ENCODE measurements around the gene INPP4B.
A peak's percentile ranks its signal among the peaks of the same experiment; 100 is the strongest.

INPP4B gene

GRCh38 chr4:142169216-142169615 is 676.9 kb downstream of the INPP4B start:
- DNase-seq: no peak

DNA sequence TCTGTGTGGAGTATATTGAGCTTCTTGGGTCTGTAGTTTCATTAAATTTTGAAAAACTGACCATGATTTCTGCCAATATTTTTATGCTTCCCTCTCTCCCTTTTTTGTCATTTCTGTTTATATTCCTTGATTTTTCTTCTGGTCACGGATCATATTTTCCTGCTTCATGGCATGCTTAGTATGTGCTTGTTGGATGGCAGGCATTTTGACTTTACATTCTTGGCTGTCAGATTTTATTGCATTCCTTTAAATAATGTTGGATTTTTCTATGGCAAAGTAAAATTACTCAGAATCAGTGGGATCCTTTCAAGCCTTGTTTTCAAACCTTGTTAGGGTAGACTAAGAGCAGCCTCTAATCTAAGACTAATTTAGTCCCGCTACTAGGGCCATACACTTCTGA is 677.9 kb downstream of the INPP4B start:
- no peak for DNase-seq

DNA sequence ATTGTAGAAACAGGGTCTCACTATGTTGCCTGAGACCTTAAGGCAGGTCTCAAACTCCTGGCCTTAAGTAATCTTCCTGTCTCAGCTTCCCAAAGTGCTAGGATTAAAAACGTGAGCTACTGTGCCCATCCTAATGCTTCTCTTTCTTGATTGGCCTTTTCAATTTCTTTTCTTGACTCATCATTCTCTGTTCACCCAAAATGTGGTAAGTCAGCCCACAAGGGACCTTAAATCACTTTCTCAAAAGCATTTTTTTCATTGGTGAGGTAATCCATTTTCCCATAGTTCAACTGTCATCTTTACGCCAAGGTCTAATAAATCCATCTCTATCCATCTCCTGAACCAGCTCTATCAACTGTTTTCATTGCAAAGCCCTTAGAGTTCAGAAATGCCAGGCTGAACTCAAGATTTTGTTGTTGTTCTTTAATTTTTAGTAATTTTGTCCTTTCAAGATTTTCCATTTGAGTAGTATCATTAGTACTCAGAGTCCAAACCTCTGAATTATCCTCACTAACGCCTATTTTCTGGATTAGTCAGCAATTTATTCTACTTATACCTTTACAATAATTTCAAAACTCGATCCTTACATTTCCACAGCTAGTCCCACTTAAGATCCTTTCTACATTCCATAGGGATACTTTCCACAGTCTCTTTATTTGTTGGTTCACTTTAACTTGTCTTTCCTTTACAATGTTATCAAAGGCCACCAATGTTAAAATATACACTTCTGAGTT is 681.2 kb downstream of the INPP4B start:
- no peak for DNase-seq

- DNase-seq: no peak
Observed at GRCh38 chr4:142161086-142161485, 685.0 kb downstream of the INPP4B start.

GRCh38 chr4:142160509-142160908 is 685.6 kb downstream of the INPP4B start:
- no peak for DNase-seq

DNA sequence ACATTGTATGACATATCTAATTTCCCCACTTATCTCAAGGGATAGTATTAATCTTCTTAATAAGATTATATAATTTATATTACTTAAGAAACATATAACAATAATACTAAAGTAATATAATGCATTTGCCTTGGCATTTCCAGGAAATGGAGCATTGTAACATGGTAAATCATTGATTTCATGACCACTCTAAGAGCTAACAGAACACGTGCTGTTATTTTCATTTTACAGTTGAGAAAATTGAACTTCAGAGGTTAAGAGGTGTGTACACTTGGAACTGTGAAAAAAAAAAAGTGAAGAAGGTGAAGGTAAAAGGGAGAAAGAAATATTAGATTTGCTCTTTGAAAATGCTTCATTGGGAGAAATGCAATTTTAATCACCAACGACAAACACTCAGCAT is 687.1 kb downstream of the INPP4B start:
- no peak for DNase-seq

DNA sequence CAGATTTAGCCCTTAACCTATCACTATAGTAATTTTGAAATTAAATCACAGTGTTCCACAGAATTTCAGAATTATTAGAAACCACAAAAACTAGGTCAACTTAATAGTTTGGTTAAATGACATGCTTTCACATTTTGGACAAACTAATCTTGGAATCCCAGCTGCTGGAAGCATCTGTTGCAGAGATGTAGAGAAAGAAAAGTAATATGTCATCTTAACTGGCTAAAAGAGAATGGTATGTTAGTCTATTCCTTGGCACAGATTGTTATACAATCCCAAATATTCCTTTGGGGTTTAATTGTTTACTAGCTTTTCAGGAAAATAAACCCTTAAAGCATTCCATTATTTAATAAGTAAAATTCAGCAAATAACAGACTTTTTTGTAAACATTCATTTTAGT is 689.8 kb downstream of the INPP4B start:
- DNase-seq: no peak

DNA sequence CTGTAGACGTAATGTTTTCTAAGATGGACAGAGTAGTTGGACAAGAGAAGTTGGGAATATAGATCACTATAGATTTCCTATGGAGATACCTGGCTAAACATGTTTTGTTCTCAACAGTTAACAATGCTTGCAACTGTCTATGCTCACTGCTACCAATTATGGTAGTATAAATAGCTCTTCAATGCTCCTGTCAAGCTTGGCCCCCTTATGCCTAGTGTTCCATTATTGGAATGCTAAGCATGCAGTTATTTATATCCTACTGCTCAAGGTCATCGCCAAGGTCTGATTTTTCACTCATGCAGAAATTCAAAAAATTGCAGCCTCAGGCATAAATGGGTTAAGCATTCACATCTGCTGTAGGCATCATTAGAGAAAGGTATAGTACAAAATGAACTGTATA is 690.8 kb downstream of the INPP4B start:
- no peak for DNase-seq

- DNase-seq: no peak
Observed at GRCh38 chr4:142150483-142150882, 695.6 kb downstream of the INPP4B start.

DNA sequence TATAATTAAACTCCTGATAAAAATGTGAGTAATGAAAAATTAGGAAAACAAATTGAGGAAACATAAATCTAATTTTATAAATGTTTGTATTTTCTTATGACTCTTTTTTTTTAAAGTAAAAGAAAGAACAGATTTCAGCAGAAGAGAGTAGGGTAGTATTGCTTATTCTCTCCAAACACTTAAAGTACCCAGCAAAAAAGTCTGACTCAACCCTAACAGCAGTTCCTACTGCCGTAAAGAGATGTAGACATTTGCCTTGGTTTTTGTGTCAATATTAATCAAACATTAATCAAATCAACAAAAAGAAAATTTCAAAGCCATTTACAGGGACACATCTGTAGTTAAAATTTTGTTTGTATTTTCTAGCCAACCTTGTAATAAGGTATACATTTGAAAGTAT is 701.3 kb downstream of the INPP4B start:
- DNase-seq: no peak

- no peak for DNase-seq
Observed at GRCh38 chr4:142142366-142143054, 703.6 kb downstream of the INPP4B start.

DNA sequence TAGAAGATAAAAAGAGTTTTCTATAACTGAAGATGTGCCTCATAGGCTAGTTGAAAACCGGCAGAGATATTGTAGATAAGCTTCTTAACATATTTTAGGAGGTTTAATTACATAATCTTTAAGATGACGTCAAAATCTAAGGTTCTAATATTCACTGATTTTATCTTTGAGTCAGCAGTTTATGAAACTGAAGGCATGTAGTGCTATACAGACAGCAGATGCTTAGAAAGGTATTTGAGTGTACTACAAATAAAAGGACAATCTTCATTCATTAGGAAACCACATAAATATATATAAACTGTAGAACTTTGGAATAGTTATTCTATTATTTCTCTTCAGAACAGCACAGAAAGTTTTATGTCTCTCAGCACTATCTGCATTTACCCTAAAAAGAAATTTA is 704.9 kb downstream of the INPP4B start:
- DNase-seq: no peak

GRCh38 chr4:142130666-142131065 is 715.4 kb downstream of the INPP4B start:
- DNase-seq: no peak

GRCh38 chr4:142129931-142130330 is 716.2 kb downstream of the INPP4B start:
- DNase-seq: no peak

GRCh38 chr4:142129473-142129872 is 716.6 kb downstream of the INPP4B start:
- no peak for DNase-seq

GRCh38 chr4:142128529-142128928 is 717.6 kb downstream of the INPP4B start:
- peak; percentile 13 for DNase-seq

DNA sequence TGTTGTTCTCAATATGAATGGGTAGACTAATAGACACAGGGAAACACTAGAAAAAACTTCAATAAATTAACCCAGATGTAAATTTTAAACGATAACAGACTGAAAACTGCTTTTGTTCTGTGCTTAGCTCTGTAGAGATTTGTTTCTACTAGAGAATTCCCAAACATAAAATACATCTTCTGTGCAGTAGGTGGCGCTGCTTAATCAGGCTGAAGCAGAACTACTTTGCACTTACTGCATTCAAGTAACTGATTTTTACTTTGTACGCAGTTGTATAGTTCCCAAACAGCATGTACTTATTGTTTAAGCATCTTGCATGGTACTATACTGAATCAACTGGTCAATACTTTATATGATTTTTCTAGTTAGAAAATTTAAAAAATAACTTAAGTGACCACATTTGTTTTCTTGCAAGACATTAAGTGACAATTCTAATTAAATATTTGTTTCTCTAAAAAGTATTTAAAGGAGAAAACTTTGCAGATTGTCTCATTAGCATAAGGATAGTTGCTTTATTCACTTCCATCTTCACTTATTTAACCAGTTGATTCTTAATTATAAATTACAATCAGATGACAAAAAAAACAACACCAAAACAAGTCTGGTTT is 719.1 kb downstream of the INPP4B start:
- peak; percentile 74 for DNase-seq

GRCh38 chr4:142124874-142125273 is 721.2 kb downstream of the INPP4B start:
- DNase-seq: no peak

DNA sequence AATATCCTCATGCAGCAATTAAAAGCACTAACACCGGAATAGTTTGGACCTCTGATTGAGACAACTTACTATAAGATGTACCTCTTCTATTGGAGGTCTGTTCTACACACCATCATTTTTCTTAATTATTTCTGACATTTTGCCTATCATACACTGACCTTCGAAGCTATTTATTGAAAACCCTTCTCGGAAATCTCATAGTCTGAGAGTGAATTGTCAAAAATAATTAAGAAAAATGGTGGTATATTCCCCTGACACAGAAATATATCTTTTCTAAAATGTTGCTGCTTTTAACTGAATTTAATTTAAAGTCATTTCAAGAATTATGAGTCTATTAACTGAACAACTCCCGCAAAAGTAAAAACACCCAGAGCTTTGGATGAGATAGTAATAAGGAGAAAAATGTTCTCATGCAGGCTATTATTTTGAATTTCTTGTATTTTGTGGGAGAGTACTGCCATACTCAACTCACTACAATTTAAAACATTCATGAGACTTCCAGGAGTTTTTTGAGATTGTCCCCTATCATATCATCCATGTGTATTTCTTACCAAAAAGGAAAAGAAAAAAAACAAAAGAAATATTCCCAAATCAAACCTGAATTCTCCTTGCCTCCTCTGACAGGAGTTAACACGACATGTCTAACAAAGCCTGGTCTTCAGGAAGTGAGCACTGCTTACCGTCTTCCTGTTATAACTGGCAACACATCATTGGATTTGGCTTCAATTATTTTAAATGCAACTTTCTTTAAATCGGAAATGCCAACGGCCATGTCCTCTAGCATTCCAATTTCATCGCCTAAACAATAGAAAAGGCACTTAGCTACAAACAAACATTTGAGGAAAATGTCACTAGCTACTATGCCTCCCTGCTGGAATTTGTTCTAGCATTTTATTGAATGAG is 724.4 kb downstream of the INPP4B start:
- DNase-seq: no peak

DNA sequence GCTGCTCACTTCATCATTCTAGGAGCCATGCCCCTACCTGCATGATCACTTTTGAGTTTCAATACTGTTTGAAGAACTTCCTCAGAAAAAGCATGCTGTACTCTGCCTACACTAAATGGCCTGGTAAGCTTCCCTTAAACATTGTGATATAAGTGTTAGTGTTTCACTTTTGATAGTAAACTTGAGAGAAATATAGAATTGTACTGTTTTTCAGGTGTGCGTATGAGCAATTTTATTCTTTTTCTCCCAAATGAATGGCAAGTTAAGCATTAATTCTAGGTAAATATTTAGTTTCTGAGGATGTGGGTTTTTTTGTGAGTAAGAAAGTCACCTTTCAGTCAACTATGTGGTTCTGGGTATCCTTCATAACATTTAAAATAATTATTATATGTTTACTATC is 725.2 kb downstream of the INPP4B start:
- no peak for DNase-seq

DNA sequence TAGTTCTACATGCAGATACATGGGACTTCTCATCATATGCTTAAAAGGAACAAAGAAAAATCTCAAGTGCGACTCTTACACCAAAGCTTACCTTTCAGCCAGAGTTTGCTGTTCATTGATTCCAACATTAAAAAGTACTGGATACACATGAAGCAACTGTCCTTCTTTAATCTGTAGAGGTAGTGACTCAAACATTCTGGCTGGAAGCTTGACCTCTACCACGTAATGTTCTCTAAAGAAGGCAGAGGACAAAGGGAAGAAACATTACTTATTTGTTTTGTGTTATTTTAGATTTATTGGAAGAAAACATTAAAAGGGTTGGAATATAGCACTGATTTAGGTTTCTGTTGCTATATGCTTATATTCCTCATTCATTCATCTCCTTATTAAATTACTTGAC is 733.6 kb downstream of the INPP4B start:
- DNase-seq: no peak

GRCh38 chr4:142110136-142110535 is 736.0 kb downstream of the INPP4B start:
- no peak for DNase-seq

DNA sequence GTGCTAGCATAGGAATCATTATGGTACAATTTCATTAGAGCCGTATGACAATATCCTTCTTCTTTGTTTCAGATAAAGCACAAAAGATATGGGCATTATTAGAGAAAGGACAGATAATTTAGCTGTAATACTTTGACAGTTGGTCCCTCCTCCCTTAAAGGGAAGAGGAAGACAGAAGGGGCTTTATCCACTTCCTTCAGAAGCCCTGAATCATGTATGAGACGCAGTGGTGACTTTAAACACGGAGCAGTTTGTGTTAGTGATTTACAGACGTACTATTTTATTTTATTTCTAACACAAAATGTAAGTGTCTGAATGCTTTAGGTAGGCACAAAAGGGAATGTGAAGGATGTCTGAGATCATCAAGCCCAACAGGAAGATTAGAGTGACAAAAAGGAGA is 742.1 kb downstream of the INPP4B start:
- DNase-seq: no peak

Data from CD4-positive, alpha-beta T cell treated with Interleukin-6 for 4 hours (primary cell).